OCI-LY3 (cell line): Measurements from ENCODE around the gene PTPRN2.

Experiments
- EZH2phosphoT487 ChIP-seq: fragments of 200-600 bp; shearing (Covaris generic); IDR thresholded peaks from 2 replicates; pipeline ENCODE4 v1.6.1; 2018; ENCODE audit warnings: antibody characterized with exemption, mixed run types, low read depth
- TF ChIP-seq, protein P1 (sequence below): fragments of 200-600, 300-600 bp; sonication (generic); IDR thresholded peaks from 2 replicates; pipeline ENCODE4 v1.5.1; 2014; ENCODE audit warnings: antibody characterized with exemption, low read length, low read depth

DNA sequence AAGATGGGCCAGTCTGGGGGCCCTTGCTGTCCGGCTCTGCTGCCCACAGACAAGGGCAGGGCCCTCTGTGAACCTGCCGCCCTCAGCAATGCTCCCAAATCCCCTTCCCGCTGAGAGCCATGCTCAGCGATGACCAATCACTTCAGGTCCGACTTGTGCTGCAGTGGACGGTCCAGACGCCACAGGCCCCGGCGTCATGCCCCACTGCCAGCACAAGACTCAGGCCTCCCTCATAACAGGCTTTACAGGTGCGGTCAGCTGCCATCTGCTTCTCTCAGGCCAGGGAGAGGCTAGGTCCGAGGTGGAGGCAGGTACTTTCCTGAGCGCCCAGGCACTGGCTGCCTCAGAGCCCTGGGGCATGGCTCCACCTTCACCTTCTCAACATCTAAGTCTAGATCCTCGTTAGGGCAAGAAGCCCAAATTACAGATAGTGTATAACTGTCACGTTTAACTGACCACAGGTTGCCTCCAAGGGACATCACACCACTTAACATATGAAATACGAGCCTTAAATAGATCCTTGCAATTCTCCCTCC is 393.2 kb downstream of the PTPRN2 start:
- TF ChIP-seq, protein P1, sequence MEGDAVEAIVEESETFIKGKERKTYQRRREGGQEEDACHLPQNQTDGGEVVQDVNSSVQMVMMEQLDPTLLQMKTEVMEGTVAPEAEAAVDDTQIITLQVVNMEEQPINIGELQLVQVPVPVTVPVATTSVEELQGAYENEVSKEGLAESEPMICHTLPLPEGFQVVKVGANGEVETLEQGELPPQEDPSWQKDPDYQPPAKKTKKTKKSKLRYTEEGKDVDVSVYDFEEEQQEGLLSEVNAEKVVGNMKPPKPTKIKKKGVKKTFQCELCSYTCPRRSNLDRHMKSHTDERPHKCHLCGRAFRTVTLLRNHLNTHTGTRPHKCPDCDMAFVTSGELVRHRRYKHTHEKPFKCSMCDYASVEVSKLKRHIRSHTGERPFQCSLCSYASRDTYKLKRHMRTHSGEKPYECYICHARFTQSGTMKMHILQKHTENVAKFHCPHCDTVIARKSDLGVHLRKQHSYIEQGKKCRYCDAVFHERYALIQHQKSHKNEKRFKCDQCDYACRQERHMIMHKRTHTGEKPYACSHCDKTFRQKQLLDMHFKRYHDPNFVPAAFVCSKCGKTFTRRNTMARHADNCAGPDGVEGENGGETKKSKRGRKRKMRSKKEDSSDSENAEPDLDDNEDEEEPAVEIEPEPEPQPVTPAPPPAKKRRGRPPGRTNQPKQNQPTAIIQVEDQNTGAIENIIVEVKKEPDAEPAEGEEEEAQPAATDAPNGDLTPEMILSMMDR = no peak
- no peak for TF ChIP-seq EZH2phosphoT487
